ENCODE data around the gene MIA. TPM values are rescaled to one million over a fixed set of nuclear protein-coding genes. Genes with fewer than 3 reads are reported as not detected.

The MIA gene
- total and polyA plus RNA-seq, 2 of the 8 experiments (the other 6 are each of a cell fraction or from before 2014, with no cell fraction given), result not detected

- Histone ChIP-seq H2BK15ac (ENCODE audit: low read length) (peak within 1 kb of the TSS; percentile 99), H3K18ac (ENCODE audit: extremely low read depth, low read length) (peak within 1 kb of the TSS; percentile 95), H3K27me3 (replicated peaks in 1 of 4; ENCODE audit: control insufficient read depth in 3 of 4, extremely low read depth in 1 of 4, insufficient read depth in 3 of 4, low read length in 3 of 4) (no peaks in the 10 kb centered on the region), H2BK5ac (ENCODE audit: low read depth, low read length) (peak within 1 kb of the TSS; percentile 97), H3K27ac (ENCODE audit: low read depth, low read length) (peak within 1 kb of the TSS; percentile 99), H3K79me1 (ENCODE audit: low read depth, low read length) (no peaks in the 10 kb centered on the region), H2AFZ (ENCODE audit: low read length) (peak within 1 kb of the TSS; percentile 59; the same call in 1 of the 2 replicates), H3K9ac (replicated peaks in 1 of 4; ENCODE audit: extremely low read depth in 1 of 4, low read depth in 3 of 4, low read length in 3 of 4) (peak within 1 kb of the TSS; percentile 82 to 99 (median 88)), H3K23ac (ENCODE audit: insufficient read length) (no peak within 1 kb of the TSS), H2AK5ac (ENCODE audit: low read depth, low read length) (peak within 1 kb of the TSS; percentile 91), H3K23me2 (ENCODE audit: low read depth, low read length) (peaks cover 8% of the 10 kb centered on the region; the same call in 1 of the 2 replicates), H3K36me3 (ENCODE audit: control insufficient read depth in 2 of 4, insufficient read depth in 4 of 4, low read length in 3 of 4) (no peaks in the 10 kb centered on the region), H2BK12ac (ENCODE audit: low read depth, low read length) (peak within 1 kb of the TSS; percentile 95), H2BK20ac (ENCODE audit: low read length) (no peak within 1 kb of the TSS; the same call in 1 of the 2 replicates), H3K9me3 (ENCODE audit: insufficient read depth in 2 of 2, low read depth in 1 of 2, low read length in 1 of 2) (no peaks in the 10 kb centered on the region), H4K8ac (ENCODE audit: extremely low read depth, insufficient read depth, low read length) (peak within 1 kb of the TSS; percentile 94; the same call in 1 of the 2 replicates), H3K4me2 (ENCODE audit: insufficient read depth in 1 of 2, low read depth in 2 of 2, low read length in 2 of 2) (peak within 1 kb of the TSS; percentile 94 to 96), H4K5ac (ENCODE audit: insufficient read length, low read depth, low read length) (peak within 1 kb of the TSS; percentile 87), H3K4me1 (replicated peaks in 1 of 4; ENCODE audit: control insufficient read depth in 3 of 4, insufficient read depth in 4 of 4, low read length in 3 of 4) (peaks cover 0 to 14% (median 6%) of the 10 kb centered on the region in 4 experiments; a peak in 6 of 7 replicates), H3K14ac (ENCODE audit: insufficient read length) (peak within 1 kb of the TSS; percentile 14), H4K91ac (replicated peaks; ENCODE audit: insufficient read length, low read length) (peak within 1 kb of the TSS; percentile 67), H3K79me2 (ENCODE audit: control insufficient read depth in 1 of 2, insufficient read depth in 2 of 2, low read length in 2 of 2) (no peaks in the 10 kb centered on the region), H3K4me3 (ENCODE audit: extremely low read depth in 1 of 4, insufficient read depth in 2 of 4, low read depth in 3 of 4, low read length in 4 of 4) (peak within 1 kb of the TSS; percentile 79 to 90 (median 86)), H4K20me1 (replicated peaks in 1 of 2; ENCODE audit: control insufficient read depth in 1 of 2, insufficient read depth in 2 of 2, low read length in 2 of 2) (no peaks in the 10 kb centered on the region), H3K56ac (replicated peaks; ENCODE audit: insufficient read length, low read depth, low read length) (peak within 1 kb of the TSS; percentile 37), H3K4ac (replicated peaks; ENCODE audit: insufficient read length, low read depth, low read length) (peak within 1 kb of the TSS; percentile 20), H2BK120ac (replicated peaks; ENCODE audit: low read depth, low read length) (peak within 1 kb of the TSS; percentile 25)
- peak; percentile 100 for DNase-seq (ENCODE audit: low read depth in 1 of 2, low spot score in 2 of 2)
- POLR2A ChIA-PET (ENCODE audit: partially characterized antibody), result interaction anchor here (0.7 to 17.9 kb wide), 17 partner anchors 8 to 486 kb away, joined by 3 to 399 read pairs (median 6); partner anchors contain the start of genes ACTMAP, EGLN2, HNRNPUL1 and NUMBL
- 2% methylated on average over 25 of the region's 56 CpGs; no CpG with 5 or more reads in 1 of the 2 experiments for WGBS, 2 experiments (ENCODE audit: extremely low coverage in 1 of 2, insufficient coverage in 1 of 2, insufficient read length in 1 of 2, insufficient replicate concordance in 2 of 2, low coverage in 1 of 2, low lambda C conversion rate in 2 of 2, missing lambda C conversion rate in 1 of 2)
- FAIRE-seq, result no peak
- CTCF ChIA-PET (ENCODE audit: partially characterized antibody), result interaction anchor here (0.6 to 3.9 kb wide), 8 partner anchors 19 to 1418 kb away, joined by 3 to 29 read pairs (median 4); partner anchors contain the start of gene EGLN2
- TF ChIP-seq ATF3 (IDR thresholded peaks at IDR 0.05; ENCODE audit: insufficient read depth, low read depth, low read length) (no peak), SUZ12 (IDR thresholded peaks at IDR 0.05; ENCODE audit: low read length) (no peak), SIRT6 (IDR thresholded peaks at IDR 0.05; ENCODE audit: low read length) (no peak), NRF1 (IDR thresholded peaks at IDR 0.05; ENCODE audit: low read depth, low read length) (no peak), CBX5 (IDR thresholded peaks at IDR 0.05; ENCODE audit: low read depth, low read length) (no peak), HDAC6 (IDR thresholded peaks at IDR 0.05; ENCODE audit: low read depth, low read length) (no peak), RFX5 (IDR thresholded peaks at IDR 0.05; ENCODE audit: borderline replicate concordance, low read depth, low read length) (no peak; the same call in 1 of the 2 replicates), TAF1 (IDR thresholded peaks at IDR 0.05; ENCODE audit: low read depth, low read length) (peak; percentile 58), NANOG (IDR thresholded peaks at IDR 0.05; ENCODE audit: insufficient read depth, low read depth, low read length, poor library complexity, severe bottlenecking) (no peak), GABPA (IDR thresholded peaks at IDR 0.05; ENCODE audit: borderline replicate concordance, insufficient read depth, low read length) (no peak), RBBP5 (IDR thresholded peaks at IDR 0.05; ENCODE audit: borderline replicate concordance, low read depth, low read length) (no peak)
Observed at GRCh38 chr19:40777937-40778705, 2.8 kb downstream of the MIA start, which contains the start of gene RAB4B. Gene RAB4B, plus strand, starts transcription at chr19:40778247. Its CDS starts 129 bp downstream, at chr19:40778376.

Measured in H1 (cell line).